ENCODE measurements around the gene NRCAM. TPM values are rescaled to one million over a fixed set of nuclear protein-coding genes. Genes with fewer than 3 reads are reported as not detected.

Gene NRCAM
- total and polyA plus RNA-seq, 2 of the 13 experiments (the other 11 are each of a cell fraction or from before 2014, with no cell fraction given): 0.31 to 0.33 TPM

DNA sequence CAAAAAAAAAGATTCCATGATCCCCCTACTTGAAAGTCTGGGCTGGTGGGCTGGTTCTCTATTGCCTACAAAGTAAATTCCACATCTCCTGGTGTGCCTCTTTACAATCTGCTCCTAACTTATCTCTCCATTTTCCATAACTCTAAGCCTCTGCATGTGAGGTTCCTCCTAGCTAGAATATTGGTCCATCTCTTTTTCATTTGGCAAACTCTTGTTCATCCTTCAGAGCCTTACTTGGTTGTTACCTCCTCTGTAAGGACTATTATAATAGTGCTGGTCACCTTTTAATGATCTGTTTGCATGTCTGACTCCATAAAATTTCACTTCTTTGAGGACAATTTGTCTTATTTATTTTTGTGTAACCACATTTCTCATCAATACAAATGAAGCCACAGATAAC is 1.6 kb upstream of the NRCAM start:
- H3K36me3 ChIP-seq (replicated peaks in 1 of 2; ENCODE audit: control insufficient read depth in 1 of 2, insufficient read depth in 2 of 2, low read length in 2 of 2): no peaks in the 10 kb centered on the region
- POLR2A ChIA-PET: no interaction called here
- H3K79me2 ChIP-seq (ENCODE audit: insufficient read depth, low read length): no peaks in the 10 kb centered on the region
- no peak for DNase-seq (ENCODE audit: low spot score)
- H3K9me3 ChIP-seq (ENCODE audit: low read length): no peaks in the 10 kb centered on the region
- no peak for ATAC-seq
- H3K9ac ChIP-seq (ENCODE audit: insufficient read depth, low read depth, low read length): no peak overlapping the region
- CTCF ChIA-PET (ENCODE audit: low intra/inter-chr PET ratio, low total read pairs): no interaction called here
- no peak for TF ChIP-seq TBX2 (CRISPR knock-in tag; IDR thresholded peaks at IDR 0.05; ENCODE audit: borderline replicate concordance)
- no peak for TF ChIP-seq SAFB2 (CRISPR knock-in tag; IDR thresholded peaks at IDR 0.05; ENCODE audit: borderline replicate concordance, low read depth)
- no peak for TF ChIP-seq TBX3 (IDR thresholded peaks at IDR 0.05; ENCODE audit: borderline replicate concordance)
- TF ChIP-seq NR3C1 (CRISPR knock-in tag; IDR thresholded peaks at IDR 0.05): no peak
- TF ChIP-seq, protein P1, sequence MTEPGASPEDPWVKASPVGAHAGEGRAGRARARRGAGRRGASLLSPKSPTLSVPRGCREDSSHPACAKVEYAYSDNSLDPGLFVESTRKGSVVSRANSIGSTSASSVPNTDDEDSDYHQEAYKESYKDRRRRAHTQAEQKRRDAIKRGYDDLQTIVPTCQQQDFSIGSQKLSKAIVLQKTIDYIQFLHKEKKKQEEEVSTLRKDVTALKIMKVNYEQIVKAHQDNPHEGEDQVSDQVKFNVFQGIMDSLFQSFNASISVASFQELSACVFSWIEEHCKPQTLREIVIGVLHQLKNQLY (CRISPR knock-in tag; IDR thresholded peaks at IDR 0.05): no peak
- TF ChIP-seq KMT2A (CRISPR knock-in tag; IDR thresholded peaks at IDR 0.05): no peak
- no peak for TF ChIP-seq RELA (CRISPR knock-in tag; IDR thresholded peaks at IDR 0.05)
- no peak for TF ChIP-seq ZBTB7A (CRISPR knock-in tag; IDR thresholded peaks at IDR 0.05)
- H3K4me1 ChIP-seq (ENCODE audit: insufficient read depth, low read length): no peaks in the 10 kb centered on the region
- FAIRE-seq: no peak
- no TSS peak for BruUV-seq (replicated peaks)
- no peak overlapping the region for H3K27ac ChIP-seq (ENCODE audit: extremely low read length, insufficient read depth, low read length)
- H3K4me3 ChIP-seq (replicated peaks in 1 of 3; ENCODE audit: insufficient read depth in 1 of 3, low read depth in 2 of 3, low read length in 3 of 3): no peak overlapping the region
- in situ Hi-C loops (cut with HindIII; ENCODE audit: extremely low pct_ligation_motif_present, low pct_unique_long_range_greater_than_20kb): loop anchor here (10.0 kb wide), 1 partner anchor 283 kb away; no protein-coding TSS in a partner anchor
- no peaks in the 10 kb centered on the region for H4K20me1 ChIP-seq (ENCODE audit: insufficient read depth, low read length)
- intact Hi-C loops (cut with micrococcal nuclease; ENCODE audit: unreplicated experiment): no loop called here
- no peak overlapping the region for H2AFZ ChIP-seq (ENCODE audit: low read length)
- H3K27me3 ChIP-seq (ENCODE audit: control insufficient read depth in 1 of 2, insufficient read depth in 2 of 2, low read length in 2 of 2): peaks cover 6 to 43% of the 10 kb centered on the region in 2 experiments; a peak in 4 of 5 replicates
- H3K4me2 ChIP-seq (ENCODE audit: low read depth, low read length): no peak overlapping the region

DNA sequence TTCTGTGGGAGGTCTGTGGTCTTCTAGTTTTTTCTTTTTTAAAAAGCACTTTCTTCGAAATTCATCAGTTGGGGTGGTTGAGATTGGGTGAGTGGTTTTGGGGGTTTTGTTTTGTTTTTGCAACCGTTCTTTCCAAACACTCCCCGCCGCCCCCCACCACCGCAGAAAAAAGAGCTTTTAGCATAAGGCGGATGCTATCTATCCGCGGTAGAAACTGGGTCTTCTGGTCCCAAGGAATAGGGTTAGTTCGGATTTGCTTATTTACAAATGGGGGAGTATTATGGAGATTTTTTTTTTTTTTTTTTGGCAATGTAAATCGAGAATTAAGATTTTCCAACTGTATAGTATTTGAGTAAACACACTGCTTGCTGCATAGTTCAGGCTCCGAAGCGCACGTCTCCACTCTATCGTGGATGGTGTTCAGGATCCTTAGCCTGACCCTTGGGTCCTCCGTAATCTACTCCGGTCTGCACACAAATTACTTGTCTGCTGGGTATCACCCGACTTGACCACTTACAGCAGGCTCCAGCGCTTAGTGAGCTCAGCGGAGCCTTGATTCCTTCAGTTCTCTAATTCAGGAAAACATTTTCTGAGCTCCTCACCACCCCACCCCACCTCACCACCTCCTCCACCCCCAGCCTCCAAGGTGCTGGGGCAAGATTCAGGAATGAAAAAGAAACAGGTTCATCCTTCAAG is 757 bp upstream of the NRCAM start:
- no peaks in the 10 kb centered on the region for H3K4me1 ChIP-seq (ENCODE audit: insufficient read depth, low read length)
- H3K27ac ChIP-seq (ENCODE audit: extremely low read length, insufficient read depth, low read length): no peak overlapping the region
- DNase-seq (ENCODE audit: low spot score) (no peak), FAIRE-seq (no peak), ATAC-seq (no peak)
- CTCF ChIA-PET (ENCODE audit: low intra/inter-chr PET ratio, low total read pairs): no interaction called here
- no peak overlapping the region for H2AFZ ChIP-seq (ENCODE audit: low read length)
- no peaks in the 10 kb centered on the region for H3K79me2 ChIP-seq (ENCODE audit: insufficient read depth, low read length)
- H4K20me1 ChIP-seq (ENCODE audit: insufficient read depth, low read length): no peaks in the 10 kb centered on the region
- TF ChIP-seq, protein P2, sequence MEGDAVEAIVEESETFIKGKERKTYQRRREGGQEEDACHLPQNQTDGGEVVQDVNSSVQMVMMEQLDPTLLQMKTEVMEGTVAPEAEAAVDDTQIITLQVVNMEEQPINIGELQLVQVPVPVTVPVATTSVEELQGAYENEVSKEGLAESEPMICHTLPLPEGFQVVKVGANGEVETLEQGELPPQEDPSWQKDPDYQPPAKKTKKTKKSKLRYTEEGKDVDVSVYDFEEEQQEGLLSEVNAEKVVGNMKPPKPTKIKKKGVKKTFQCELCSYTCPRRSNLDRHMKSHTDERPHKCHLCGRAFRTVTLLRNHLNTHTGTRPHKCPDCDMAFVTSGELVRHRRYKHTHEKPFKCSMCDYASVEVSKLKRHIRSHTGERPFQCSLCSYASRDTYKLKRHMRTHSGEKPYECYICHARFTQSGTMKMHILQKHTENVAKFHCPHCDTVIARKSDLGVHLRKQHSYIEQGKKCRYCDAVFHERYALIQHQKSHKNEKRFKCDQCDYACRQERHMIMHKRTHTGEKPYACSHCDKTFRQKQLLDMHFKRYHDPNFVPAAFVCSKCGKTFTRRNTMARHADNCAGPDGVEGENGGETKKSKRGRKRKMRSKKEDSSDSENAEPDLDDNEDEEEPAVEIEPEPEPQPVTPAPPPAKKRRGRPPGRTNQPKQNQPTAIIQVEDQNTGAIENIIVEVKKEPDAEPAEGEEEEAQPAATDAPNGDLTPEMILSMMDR (CRISPR knock-in tag; IDR thresholded peaks at IDR 0.05): no peak
- TF ChIP-seq ZFP82 (CRISPR knock-in tag; IDR thresholded peaks at IDR 0.05; ENCODE audit: borderline replicate concordance) (no peak), GABPB1 (CRISPR knock-in tag; IDR thresholded peaks at IDR 0.05) (no peak)
- TF ChIP-seq, protein P3, sequence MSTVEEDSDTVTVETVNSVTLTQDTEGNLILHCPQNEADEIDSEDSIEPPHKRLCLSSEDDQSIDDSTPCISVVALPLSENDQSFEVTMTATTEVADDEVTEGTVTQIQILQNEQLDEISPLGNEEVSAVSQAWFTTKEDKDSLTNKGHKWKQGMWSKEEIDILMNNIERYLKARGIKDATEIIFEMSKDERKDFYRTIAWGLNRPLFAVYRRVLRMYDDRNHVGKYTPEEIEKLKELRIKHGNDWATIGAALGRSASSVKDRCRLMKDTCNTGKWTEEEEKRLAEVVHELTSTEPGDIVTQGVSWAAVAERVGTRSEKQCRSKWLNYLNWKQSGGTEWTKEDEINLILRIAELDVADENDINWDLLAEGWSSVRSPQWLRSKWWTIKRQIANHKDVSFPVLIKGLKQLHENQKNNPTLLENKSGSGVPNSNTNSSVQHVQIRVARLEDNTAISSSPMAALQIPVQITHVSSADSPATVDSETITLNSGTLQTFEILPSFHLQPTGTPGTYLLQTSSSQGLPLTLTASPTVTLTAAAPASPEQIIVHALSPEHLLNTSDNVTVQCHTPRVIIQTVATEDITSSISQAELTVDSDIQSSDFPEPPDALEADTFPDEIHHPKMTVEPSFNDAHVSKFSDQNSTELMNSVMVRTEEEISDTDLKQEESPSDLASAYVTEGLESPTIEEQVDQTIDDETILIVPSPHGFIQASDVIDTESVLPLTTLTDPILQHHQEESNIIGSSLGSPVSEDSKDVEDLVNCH (CRISPR knock-in tag; IDR thresholded peaks at IDR 0.05): no peak
- no peak overlapping the region for H3K9ac ChIP-seq (ENCODE audit: insufficient read depth, low read depth, low read length)
- no peaks in the 10 kb centered on the region for H3K36me3 ChIP-seq (replicated peaks in 1 of 2; ENCODE audit: control insufficient read depth in 1 of 2, insufficient read depth in 2 of 2, low read length in 2 of 2)
- peaks cover 6 to 43% of the 10 kb centered on the region in 2 experiments; a peak in 4 of 5 replicates for H3K27me3 ChIP-seq (ENCODE audit: control insufficient read depth in 1 of 2, insufficient read depth in 2 of 2, low read length in 2 of 2)
- in situ Hi-C loops (cut with HindIII; ENCODE audit: extremely low pct_ligation_motif_present, low pct_unique_long_range_greater_than_20kb) (loop anchor here (10.0 kb wide), 1 partner anchor 282 kb away; no protein-coding TSS in a partner anchor), intact Hi-C loops (cut with micrococcal nuclease; ENCODE audit: unreplicated experiment) (no loop called here)
- WGBS (ENCODE audit: low lambda C conversion rate): 57% methylated on average over 19 of the region's 19 CpGs
- H3K4me3 ChIP-seq (replicated peaks in 1 of 3; ENCODE audit: insufficient read depth in 1 of 3, low read depth in 2 of 3, low read length in 3 of 3): no peak overlapping the region; a peak in 1 of 6 replicates
- H3K9me3 ChIP-seq (ENCODE audit: low read length): no peaks in the 10 kb centered on the region
- no TSS peak for BruUV-seq (replicated peaks)
- H3K4me2 ChIP-seq (ENCODE audit: low read depth, low read length): no peak overlapping the region
- POLR2A ChIA-PET: no interaction called here

Measured in HepG2 (cell line).